Measurements from ENCODE around the gene PANK1.

DNA sequence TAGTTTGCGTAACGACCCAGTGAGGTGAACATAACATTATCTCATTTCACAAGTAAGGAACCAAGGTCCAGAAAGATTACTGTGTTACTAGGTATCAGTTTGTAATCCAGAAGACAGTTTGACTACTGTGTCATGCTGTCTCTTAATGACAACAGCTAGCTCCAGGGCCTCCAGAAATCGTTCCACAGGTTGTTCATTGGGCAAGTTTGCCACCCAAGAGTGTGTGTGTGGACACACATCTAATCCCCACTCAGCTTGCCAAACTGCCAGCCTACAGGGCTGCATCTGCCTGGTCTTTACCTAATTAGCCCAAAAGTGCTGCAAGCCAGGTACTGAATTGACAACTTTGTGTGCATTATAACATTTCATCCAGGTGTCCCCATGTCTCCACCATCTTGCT, 81.7 kb downstream of the PANK1 start:
- no peak for TF ChIP-seq NR3C1 (CRISPR knock-in tag; IDR thresholded peaks at IDR 0.05)
- TF ChIP-seq, protein P1, sequence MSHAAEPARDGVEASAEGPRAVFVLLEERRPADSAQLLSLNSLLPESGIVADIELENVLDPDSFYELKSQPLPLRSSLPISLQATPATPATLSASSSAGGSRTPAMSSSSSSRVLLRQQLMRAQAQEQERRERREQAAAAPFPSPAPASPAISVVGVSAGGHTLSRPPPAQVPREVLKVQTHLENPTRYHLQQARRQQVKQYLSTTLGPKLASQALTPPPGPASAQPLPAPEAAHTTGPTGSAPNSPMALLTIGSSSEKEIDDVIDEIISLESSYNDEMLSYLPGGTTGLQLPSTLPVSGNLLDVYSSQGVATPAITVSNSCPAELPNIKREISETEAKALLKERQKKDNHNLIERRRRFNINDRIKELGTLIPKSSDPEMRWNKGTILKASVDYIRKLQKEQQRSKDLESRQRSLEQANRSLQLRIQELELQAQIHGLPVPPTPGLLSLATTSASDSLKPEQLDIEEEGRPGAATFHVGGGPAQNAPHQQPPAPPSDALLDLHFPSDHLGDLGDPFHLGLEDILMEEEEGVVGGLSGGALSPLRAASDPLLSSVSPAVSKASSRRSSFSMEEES (CRISPR knock-in tag; IDR thresholded peaks at IDR 0.05), result no peak
- no peak for TF ChIP-seq BRD4 (IDR thresholded peaks at IDR 0.05)
- TF ChIP-seq TAF1 (IDR thresholded peaks at IDR 0.05; ENCODE audit: control insufficient read depth, extremely low read depth, insufficient read depth, low read length, severe bottlenecking), result no peak
- TF ChIP-seq L3MBTL2 (IDR thresholded peaks at IDR 0.05), result no peak
- TF ChIP-seq GABPA (tag; conservative IDR thresholded peaks at IDR 0.05; ENCODE audit: low read depth), result no peak
- TF ChIP-seq ZBTB49 (CRISPR knock-in tag; IDR thresholded peaks at IDR 0.05; ENCODE audit: borderline replicate concordance), result no peak
- TF ChIP-seq CBX5 (IDR thresholded peaks at IDR 0.05; ENCODE audit: borderline replicate concordance, low read depth), result no peak
